Hepatocyte (in vitro differentiated cells): Measurements from ENCODE around the gene PRR5. TPM values are rescaled to one million over a fixed set of nuclear protein-coding genes. Genes with fewer than 3 reads are reported as not detected.

Experiments used
- DNase-seq: peaks from one replicate; pipeline ENCODE4 v3.0.0-alpha.2; 2016; ENCODE audit warnings: low spot score
- H2AFZ ChIP-seq: fragments of 200-600 bp; sonication (generic); 2 replicates; pipeline ENCODE4 v1.6.0; 2016; ENCODE audit warnings: antibody characterized with exemption, mild to moderate bottlenecking
- H3K27ac ChIP-seq: fragments of 200-600 bp; sonication (generic); 2 replicates; pipeline ENCODE4 v1.5.1; 2016; ENCODE audit warnings: mild to moderate bottlenecking
- H3K27me3 ChIP-seq: fragments of 200-600 bp; sonication (generic); 2 replicates; pipeline ENCODE4 v1.6.1; 2016
- H3K36me3 ChIP-seq: fragments of 200-600 bp; sonication (generic); replicated peaks from 2 replicates; pipeline ENCODE4 v1.5.1; 2016; ENCODE audit warnings: low read depth; ENCODE audit not compliant: insufficient read depth
- H3K4me1 ChIP-seq: fragments of 200-600 bp; sonication (generic); 2 replicates; pipeline ENCODE4 v1.5.1; 2016; ENCODE audit warnings: mild to moderate bottlenecking, moderate library complexity; ENCODE audit not compliant: insufficient read depth
- H3K4me2 ChIP-seq: fragments of 200-600 bp; sonication (generic); 2 replicates; pipeline ENCODE4 v1.6.0; 2016
- H3K4me3 ChIP-seq: fragments of 200-600 bp; sonication (generic); 2 replicates; pipeline ENCODE4 v1.5.1; 2016; ENCODE audit warnings: mild to moderate bottlenecking
- H3K79me2 ChIP-seq: fragments of 200-600 bp; sonication (generic); 2 replicates; pipeline ENCODE4 v1.6.0; 2017; ENCODE audit warnings: mild to moderate bottlenecking
- H3K9me2 ChIP-seq: fragments of 200-600 bp; sonication (generic); replicated peaks from 2 replicates; pipeline ENCODE4 v1.6.0; 2017; ENCODE audit warnings: mild to moderate bottlenecking; ENCODE audit not compliant: insufficient read depth
- H3K9me3 ChIP-seq: fragments of 200-600 bp; sonication (generic); 2 replicates; pipeline ENCODE4 v1.5.1; 2016; ENCODE audit warnings: low read depth, mild to moderate bottlenecking
- H4K20me1 ChIP-seq: fragments of 200-600 bp; sonication (generic); 2 replicates; pipeline ENCODE4 v1.6.0; 2016; ENCODE audit warnings: mild to moderate bottlenecking; ENCODE audit not compliant: insufficient read depth, poor library complexity, severe bottlenecking
- EZH2 ChIP-seq: fragments of 200-600 bp; sonication (generic); IDR thresholded peaks from 2 replicates; pipeline ENCODE4 v1.6.1; 2016; ENCODE audit warnings: antibody characterized with exemption, mild to moderate bottlenecking, borderline replicate concordance
- EZH2phosphoT487 ChIP-seq: fragments of 200-600 bp; sonication (generic); IDR thresholded peaks from one replicate; pipeline ENCODE4 v1.6.1; 2018; ENCODE audit warnings: antibody characterized with exemption, mild to moderate bottlenecking, low read depth, moderate library complexity; ENCODE audit not compliant: unreplicated experiment, severe bottlenecking
- WGBS: methylation state at CpG from one replicate; pipeline ENCODE4 v1.1.6; 2016; ENCODE audit warnings: low lambda C conversion rate; ENCODE audit errors: missing lambda C conversion rate; 5-methylcytosine and 5-hydroxymethylcytosine counted together
- polyA plus RNA-seq: library from polyadenylated mRNA; unstranded; fragments of >200 nt; fragmentation: Nextera tagmentation; extraction: Ambion mirVana; gene quantifications from 2 replicates; pipeline ENCODE4 v1.2.1, GENCODE V29; 2016
- total RNA-seq: library from RNA; depleted of rRNA; stranded (reverse); fragments of >200 nt; gene quantifications from 2 replicates; pipeline ENCODE4 v1.2.3, GENCODE V29; 2014
- TF ChIP-seq, protein P1 (sequence below): fragments of 200-600 bp; sonication (generic); IDR thresholded peaks from 2 replicates; pipeline ENCODE4 v1.5.1; 2016; ENCODE audit warnings: antibody characterized with exemption, mild to moderate bottlenecking; ENCODE audit not compliant: poor library complexity

PRR5 gene
- total and polyA plus RNA-seq, 2 experiments from 2014 or later, result 44.2 to 84.9 TPM

DNA sequence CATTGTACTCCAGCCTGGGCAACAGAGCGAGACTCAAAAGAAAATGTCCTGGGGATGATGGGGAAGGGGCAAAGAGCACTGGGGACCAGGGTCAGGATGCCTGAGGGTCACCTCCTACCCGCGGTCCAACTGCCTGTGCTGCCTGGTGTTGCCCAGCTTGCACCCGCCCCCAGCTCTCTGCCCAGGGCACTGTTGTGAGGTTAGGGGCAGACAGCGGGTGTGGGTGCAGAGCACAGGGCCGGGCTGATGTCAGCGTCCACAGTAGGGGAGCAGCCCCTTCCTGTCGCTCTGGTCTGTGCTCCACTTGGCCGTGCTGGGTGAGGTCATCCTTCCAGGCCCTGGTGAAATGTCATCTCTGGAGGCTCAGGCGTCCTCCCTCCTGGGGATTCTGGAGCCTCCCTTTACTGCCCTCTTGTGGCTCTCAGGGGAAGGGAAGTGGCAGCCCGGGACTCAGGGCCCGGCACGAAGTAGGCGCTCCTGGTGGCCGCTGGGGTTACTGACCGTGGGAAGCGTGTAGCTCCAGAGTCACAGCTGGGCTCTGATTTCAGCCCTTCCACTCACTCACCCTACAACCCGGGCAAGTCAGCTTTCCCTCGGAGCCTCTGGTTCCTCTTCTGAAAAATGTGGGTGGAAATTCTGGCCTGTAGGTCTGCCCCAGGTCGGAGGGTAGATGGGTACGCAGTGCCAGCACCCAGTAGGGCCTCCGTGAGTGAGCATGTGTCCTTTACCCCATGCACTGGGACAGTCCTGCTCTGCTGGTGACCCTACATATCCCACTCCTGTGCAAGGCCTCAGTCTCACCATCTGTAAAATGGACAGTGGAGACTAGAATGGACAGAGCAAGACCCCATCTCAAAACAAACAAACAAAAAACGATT, 17.3 kb upstream of the PRR5 start:
- TF ChIP-seq, protein P1, sequence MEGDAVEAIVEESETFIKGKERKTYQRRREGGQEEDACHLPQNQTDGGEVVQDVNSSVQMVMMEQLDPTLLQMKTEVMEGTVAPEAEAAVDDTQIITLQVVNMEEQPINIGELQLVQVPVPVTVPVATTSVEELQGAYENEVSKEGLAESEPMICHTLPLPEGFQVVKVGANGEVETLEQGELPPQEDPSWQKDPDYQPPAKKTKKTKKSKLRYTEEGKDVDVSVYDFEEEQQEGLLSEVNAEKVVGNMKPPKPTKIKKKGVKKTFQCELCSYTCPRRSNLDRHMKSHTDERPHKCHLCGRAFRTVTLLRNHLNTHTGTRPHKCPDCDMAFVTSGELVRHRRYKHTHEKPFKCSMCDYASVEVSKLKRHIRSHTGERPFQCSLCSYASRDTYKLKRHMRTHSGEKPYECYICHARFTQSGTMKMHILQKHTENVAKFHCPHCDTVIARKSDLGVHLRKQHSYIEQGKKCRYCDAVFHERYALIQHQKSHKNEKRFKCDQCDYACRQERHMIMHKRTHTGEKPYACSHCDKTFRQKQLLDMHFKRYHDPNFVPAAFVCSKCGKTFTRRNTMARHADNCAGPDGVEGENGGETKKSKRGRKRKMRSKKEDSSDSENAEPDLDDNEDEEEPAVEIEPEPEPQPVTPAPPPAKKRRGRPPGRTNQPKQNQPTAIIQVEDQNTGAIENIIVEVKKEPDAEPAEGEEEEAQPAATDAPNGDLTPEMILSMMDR, result peak; percentile 97
- TF ChIP-seq EZH2, result no peak
- peaks cover 10% of the 10 kb centered on the region for H4K20me1 ChIP-seq
- H3K79me2 ChIP-seq, result peaks cover 61% of the 10 kb centered on the region
- H3K27me3 ChIP-seq, result no peaks in the 10 kb centered on the region
- H3K9me3 ChIP-seq, result no peaks in the 10 kb centered on the region
- H3K9me2 ChIP-seq, result no peaks in the 10 kb centered on the region
- H3K36me3 ChIP-seq, result no peaks in the 10 kb centered on the region
- peak overlapping the region; percentile 85 for H3K27ac ChIP-seq
- H3K4me2 ChIP-seq, result peak overlapping the region; percentile 60
- H3K4me1 ChIP-seq, result peaks cover 40% of the 10 kb centered on the region
- peak; percentile 95 for DNase-seq
- no peak overlapping the region for H3K4me3 ChIP-seq
- WGBS, result 38% methylated on average over 23 of the region's 23 CpGs
- no peak overlapping the region for H2AFZ ChIP-seq

DNA sequence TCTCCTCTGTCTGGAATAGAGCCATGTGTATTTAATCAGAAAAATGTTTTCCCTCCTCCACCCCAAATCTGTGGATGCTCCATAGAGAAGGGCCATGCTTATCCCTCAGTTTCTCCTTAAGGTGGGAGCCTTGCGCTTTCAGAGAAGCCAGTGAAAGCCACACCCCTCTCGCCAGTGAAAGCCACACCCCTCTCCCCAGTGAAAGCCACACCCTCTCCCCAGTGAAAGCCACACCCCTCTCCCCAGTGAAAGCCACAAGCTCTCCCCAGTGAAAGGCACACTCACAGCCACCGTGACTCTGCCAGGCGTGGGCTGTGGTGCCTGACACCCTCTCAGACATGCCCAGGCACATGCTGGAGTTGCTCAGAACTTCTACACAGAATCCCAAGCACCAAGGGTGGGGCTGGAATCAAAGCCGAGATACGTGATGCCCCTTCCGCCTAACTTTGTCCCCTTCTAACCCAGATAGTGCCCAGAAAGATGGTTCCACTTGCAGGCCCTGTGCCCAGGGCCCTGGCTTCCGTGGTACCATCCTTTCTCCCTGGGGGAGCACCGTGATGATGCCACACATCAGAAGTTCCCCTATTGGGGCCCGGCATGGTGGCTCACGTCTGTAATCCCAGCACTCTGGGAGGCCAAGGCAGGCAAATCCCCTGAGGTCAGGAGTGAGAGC, 16.5 kb upstream of the PRR5 start:
- Histone ChIP-seq H3K9me2 (no peaks in the 10 kb centered on the region), H3K9me3 (no peaks in the 10 kb centered on the region), H2AFZ (no peak overlapping the region), H3K36me3 (no peaks in the 10 kb centered on the region), H3K4me3 (no peak overlapping the region), H3K27me3 (no peaks in the 10 kb centered on the region), H3K79me2 (peaks cover 60% of the 10 kb centered on the region), H4K20me1 (peaks cover 4% of the 10 kb centered on the region), H3K4me2 (peak overlapping the region; percentile 60), H3K27ac (peak overlapping the region; percentile 85), H3K4me1 (peaks cover 40% of the 10 kb centered on the region)
- peak; percentile 84 for DNase-seq
- 75% methylated on average over 10 of the region's 11 CpGs for WGBS
- TF ChIP-seq, protein P1, result no peak
- TF ChIP-seq EZH2phosphoT487 (no peak), EZH2 (no peak)

DNA sequence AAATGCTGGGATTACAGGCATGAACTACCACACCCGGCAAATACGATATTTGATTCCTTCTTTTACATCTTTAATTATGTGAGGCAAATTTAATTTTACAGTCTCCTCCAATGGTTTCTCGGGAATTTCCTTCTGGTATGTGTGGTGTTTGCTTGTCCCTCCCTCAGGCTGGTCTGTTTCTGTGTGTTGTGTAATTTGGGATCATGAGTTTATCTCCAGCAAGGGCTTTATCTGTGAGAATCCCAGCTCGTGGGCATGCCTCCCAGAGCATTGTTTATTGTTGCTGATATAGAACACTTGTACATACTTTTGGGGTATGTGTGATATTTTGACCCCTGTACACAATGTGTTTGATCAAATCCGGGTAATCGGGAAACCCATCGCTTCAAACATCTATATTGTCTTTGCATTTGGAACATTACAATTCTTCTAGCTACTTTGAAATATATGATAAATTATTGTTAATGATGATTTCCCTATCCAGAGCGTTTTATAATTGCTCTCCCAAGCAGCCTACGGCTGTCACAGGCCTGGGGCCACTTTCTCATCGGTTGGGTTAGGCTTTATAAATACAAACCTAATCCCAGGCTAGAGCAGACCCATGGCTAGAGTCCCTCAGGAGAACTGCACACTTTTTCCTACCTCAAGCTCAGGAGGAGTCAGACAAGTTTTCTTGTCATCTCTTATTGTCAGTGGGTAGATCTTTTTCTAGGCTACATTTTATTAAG, 15.0 kb upstream of the PRR5 start:
- Histone ChIP-seq H3K79me2 (peaks cover 54% of the 10 kb centered on the region), H3K27me3 (no peaks in the 10 kb centered on the region), H3K9me2 (no peaks in the 10 kb centered on the region), H3K36me3 (no peaks in the 10 kb centered on the region), H3K4me2 (peak overlapping the region; percentile 39), H3K27ac (peak overlapping the region; percentile 85), H4K20me1 (no peaks in the 10 kb centered on the region), H3K4me1 (peaks cover 40% of the 10 kb centered on the region), H3K9me3 (no peaks in the 10 kb centered on the region), H2AFZ (no peak overlapping the region), H3K4me3 (no peak overlapping the region)
- WGBS, result 30% methylated on average over 10 of the region's 10 CpGs
- DNase-seq, result peak; percentile 64
- no peak for TF ChIP-seq EZH2
- no peak for TF ChIP-seq EZH2phosphoT487
- TF ChIP-seq, protein P1, result no peak
